ENCODE results near the gene ZNF473. TPM values are rescaled to one million over a fixed set of nuclear protein-coding genes. Genes with fewer than 3 reads are reported as not detected.

The ZNF473 gene
- total and polyA plus RNA-seq, 2 of the 13 experiments (the other 11 are each of a cell fraction or from before 2014, with no cell fraction given) = 5.8 to 11.9 TPM

DNA sequence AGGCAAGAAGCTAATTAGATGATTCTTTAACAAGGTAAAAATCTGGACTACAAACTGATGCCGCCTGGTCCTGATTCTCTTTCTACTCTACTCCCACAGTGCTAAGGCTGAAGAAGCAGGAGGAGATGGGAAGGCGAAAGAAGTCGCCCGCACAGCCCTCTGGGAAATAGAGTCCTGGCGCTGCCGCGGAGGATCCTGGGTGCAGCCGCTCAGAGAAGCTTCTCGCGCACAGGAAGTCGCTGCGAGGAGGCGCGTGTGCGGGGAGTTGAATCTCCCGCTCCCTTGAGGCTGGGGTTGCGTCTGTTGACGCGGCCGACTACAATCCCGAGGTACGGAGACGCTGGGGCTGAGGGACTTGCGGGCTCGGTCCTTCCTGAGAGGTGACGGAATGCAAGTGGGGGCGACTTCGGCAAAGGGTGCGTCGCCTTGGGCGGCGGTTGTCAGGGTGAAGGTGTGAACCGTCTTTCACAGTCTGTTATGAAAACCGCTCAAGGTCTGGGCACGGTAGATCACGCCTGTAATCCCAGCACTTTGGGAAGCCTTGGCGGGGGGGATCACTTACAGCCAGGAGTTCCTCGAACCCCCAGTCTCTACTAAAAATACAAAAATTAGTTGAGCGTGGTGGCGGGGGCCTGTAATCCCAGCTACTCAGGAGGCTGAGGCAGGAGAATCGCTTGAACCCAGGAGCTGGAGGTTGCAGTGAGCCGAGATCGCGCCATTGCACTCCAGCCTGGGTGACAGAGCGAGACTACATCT lies at the start of gene ZNF473 (continued):
- TF ChIP-seq, protein P1, sequence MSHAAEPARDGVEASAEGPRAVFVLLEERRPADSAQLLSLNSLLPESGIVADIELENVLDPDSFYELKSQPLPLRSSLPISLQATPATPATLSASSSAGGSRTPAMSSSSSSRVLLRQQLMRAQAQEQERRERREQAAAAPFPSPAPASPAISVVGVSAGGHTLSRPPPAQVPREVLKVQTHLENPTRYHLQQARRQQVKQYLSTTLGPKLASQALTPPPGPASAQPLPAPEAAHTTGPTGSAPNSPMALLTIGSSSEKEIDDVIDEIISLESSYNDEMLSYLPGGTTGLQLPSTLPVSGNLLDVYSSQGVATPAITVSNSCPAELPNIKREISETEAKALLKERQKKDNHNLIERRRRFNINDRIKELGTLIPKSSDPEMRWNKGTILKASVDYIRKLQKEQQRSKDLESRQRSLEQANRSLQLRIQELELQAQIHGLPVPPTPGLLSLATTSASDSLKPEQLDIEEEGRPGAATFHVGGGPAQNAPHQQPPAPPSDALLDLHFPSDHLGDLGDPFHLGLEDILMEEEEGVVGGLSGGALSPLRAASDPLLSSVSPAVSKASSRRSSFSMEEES (CRISPR knock-in tag; IDR thresholded peaks at IDR 0.05) = peak; percentile 80
- TF ChIP-seq MED1 (CRISPR knock-in tag; IDR thresholded peaks at IDR 0.05) = peak; percentile 80
- TF ChIP-seq RXRB (CRISPR knock-in tag; IDR thresholded peaks at IDR 0.05; ENCODE audit: borderline replicate concordance) = peak; percentile 47; the same call in 1 of the 2 replicates
- TF ChIP-seq SMAD3 (CRISPR knock-in tag; IDR thresholded peaks at IDR 0.05) = peak; percentile 85
- TF ChIP-seq ZNF639 (CRISPR knock-in tag; conservative IDR thresholded peaks at IDR 0.05) = no peak
- TF ChIP-seq, protein P2, sequence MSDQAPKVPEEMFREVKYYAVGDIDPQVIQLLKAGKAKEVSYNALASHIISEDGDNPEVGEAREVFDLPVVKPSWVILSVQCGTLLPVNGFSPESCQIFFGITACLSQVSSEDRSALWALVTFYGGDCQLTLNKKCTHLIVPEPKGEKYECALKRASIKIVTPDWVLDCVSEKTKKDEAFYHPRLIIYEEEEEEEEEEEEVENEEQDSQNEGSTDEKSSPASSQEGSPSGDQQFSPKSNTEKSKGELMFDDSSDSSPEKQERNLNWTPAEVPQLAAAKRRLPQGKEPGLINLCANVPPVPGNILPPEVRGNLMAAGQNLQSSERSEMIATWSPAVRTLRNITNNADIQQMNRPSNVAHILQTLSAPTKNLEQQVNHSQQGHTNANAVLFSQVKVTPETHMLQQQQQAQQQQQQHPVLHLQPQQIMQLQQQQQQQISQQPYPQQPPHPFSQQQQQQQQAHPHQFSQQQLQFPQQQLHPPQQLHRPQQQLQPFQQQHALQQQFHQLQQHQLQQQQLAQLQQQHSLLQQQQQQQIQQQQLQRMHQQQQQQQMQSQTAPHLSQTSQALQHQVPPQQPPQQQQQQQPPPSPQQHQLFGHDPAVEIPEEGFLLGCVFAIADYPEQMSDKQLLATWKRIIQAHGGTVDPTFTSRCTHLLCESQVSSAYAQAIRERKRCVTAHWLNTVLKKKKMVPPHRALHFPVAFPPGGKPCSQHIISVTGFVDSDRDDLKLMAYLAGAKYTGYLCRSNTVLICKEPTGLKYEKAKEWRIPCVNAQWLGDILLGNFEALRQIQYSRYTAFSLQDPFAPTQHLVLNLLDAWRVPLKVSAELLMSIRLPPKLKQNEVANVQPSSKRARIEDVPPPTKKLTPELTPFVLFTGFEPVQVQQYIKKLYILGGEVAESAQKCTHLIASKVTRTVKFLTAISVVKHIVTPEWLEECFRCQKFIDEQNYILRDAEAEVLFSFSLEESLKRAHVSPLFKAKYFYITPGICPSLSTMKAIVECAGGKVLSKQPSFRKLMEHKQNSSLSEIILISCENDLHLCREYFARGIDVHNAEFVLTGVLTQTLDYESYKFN (CRISPR knock-in tag; conservative IDR thresholded peaks at IDR 0.05) = peak; percentile 40; the same call in 1 of the 2 replicates
- no peak; the same call in 1 of the 2 replicates for TF ChIP-seq ZNF670 (CRISPR knock-in tag; IDR thresholded peaks at IDR 0.05; ENCODE audit: borderline replicate concordance)
- TF ChIP-seq NFKBIZ (CRISPR knock-in tag; IDR thresholded peaks at IDR 0.05) = peak; percentile 96
- TF ChIP-seq ZNF713 (CRISPR knock-in tag; IDR thresholded peaks at IDR 0.05) = no peak
- no peak for TF ChIP-seq ZNF383 (CRISPR knock-in tag; IDR thresholded peaks at IDR 0.05; ENCODE audit: borderline replicate concordance)
- TF ChIP-seq ETS1 (CRISPR knock-in tag; IDR thresholded peaks at IDR 0.05) = no peak
- TF ChIP-seq CSRNP2 (CRISPR knock-in tag; conservative IDR thresholded peaks at IDR 0.05; ENCODE audit: low read depth) = peak; percentile 91
- peak; percentile 66 for TF ChIP-seq ZBTB7B (CRISPR knock-in tag; IDR thresholded peaks at IDR 0.05)
- TF ChIP-seq, protein P3, sequence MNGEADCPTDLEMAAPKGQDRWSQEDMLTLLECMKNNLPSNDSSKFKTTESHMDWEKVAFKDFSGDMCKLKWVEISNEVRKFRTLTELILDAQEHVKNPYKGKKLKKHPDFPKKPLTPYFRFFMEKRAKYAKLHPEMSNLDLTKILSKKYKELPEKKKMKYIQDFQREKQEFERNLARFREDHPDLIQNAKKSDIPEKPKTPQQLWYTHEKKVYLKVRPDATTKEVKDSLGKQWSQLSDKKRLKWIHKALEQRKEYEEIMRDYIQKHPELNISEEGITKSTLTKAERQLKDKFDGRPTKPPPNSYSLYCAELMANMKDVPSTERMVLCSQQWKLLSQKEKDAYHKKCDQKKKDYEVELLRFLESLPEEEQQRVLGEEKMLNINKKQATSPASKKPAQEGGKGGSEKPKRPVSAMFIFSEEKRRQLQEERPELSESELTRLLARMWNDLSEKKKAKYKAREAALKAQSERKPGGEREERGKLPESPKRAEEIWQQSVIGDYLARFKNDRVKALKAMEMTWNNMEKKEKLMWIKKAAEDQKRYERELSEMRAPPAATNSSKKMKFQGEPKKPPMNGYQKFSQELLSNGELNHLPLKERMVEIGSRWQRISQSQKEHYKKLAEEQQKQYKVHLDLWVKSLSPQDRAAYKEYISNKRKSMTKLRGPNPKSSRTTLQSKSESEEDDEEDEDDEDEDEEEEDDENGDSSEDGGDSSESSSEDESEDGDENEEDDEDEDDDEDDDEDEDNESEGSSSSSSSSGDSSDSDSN (CRISPR knock-in tag; IDR thresholded peaks at IDR 0.05) = peak; percentile 69; the same call in 1 of the 2 replicates
- TF ChIP-seq ZNF382 (CRISPR knock-in tag; IDR thresholded peaks at IDR 0.05; ENCODE audit: borderline replicate concordance) = no peak
- TF ChIP-seq SIX1 (CRISPR knock-in tag; IDR thresholded peaks at IDR 0.05; ENCODE audit: borderline replicate concordance) = no peak
- no peak for TF ChIP-seq POLR2AphosphoS2 (IDR thresholded peaks at IDR 0.05; ENCODE audit: low read depth, low read length)
